ENCODE data around the gene RPL36AL.

GRCh38 chr14:49659526-49660455 is 39.4 kb upstream of the RPL36AL start:
- TF ChIP-seq CTCF (optimal IDR thresholded peaks at IDR 0.05 in 1 of 3, IDR thresholded peaks at IDR 0.05 in 1 of 3, conservative IDR thresholded peaks at IDR 0.05 in 1 of 3; ENCODE audit: extremely low read depth in 1 of 3, insufficient read depth in 2 of 3, low read length in 3 of 3) (no peak), EZH2 (IDR thresholded peaks at IDR 0.05; ENCODE audit: low read length) (no peak)

Measured in keratinocyte (primary cell).